Lower lobe of right lung (tissue), 2 donors: ENCODE results near the gene SRPK2. TPM values are rescaled to one million over a fixed set of nuclear protein-coding genes. Genes with fewer than 3 reads are reported as not detected.

ENCODE experiments used
- ATAC-seq, 2 donors: fragments of 200-7000 bp; cut with Tn5 transposase; one replicate each; pipeline ENCODE4 v1.9.1; 2020 to 2022; ENCODE audit warnings: mild to moderate bottlenecking in 2 of 2, moderate library complexity in 2 of 2
- DNase-seq: peaks from one replicate; pipeline ENCODE4 v3.0.0-alpha.2; 2020
- H3K27ac ChIP-seq: fragments of 200-600 bp; one replicate; pipeline ENCODE4 v1.8.0; 2022
- H3K27me3 ChIP-seq: fragments of 200-600 bp; one replicate; pipeline ENCODE4 v1.8.0; 2022; ENCODE audit warnings: low read depth
- H3K36me3 ChIP-seq: fragments of 200-600 bp; one replicate; pipeline ENCODE4 v1.8.0; 2022; ENCODE audit warnings: mild to moderate bottlenecking
- H3K4me1 ChIP-seq: fragments of 200-600 bp; one replicate; pipeline ENCODE4 v1.8.0; 2022
- H3K4me3 ChIP-seq: fragments of 200-600 bp; one replicate; pipeline ENCODE4 v1.8.0; 2022; ENCODE audit warnings: mild to moderate bottlenecking
- H3K9me3 ChIP-seq: fragments of 200-600 bp; one replicate; pipeline ENCODE4 v1.8.0; 2022
- intact Hi-C: fragments of 100-400 bp; cut with DNase I; formaldehyde crosslinking; loops from one replicate; pipeline ENCODE4 v1.11.0; 2022
- total RNA-seq: library from RNA; stranded (reverse); fragmentation: NEBNext Ultra II Directional; extraction: Animal tissue kit (Norgen Biotek cat#: 25700); gene quantifications from one replicate; pipeline ENCODE4 v1.2.1, GENCODE V29; 2021
- TF ChIP-seq, protein P1 (sequence below): fragments of 200-600 bp; IDR thresholded peaks from one replicate; pipeline ENCODE4 v1.8.0; 2022; ENCODE audit warnings: antibody characterized with exemption, mild to moderate bottlenecking
- donor health status: DM: no; HTN: yes; CAD: no; lungs with severe emphysema.

The SRPK2 gene
- total RNA-seq, 1 donor from 2014 or later = 43.2 TPM

GRCh38 chr7:105204953-105205352 is 183.8 kb downstream of the SRPK2 start:
- intact Hi-C loops = no loop called here
- peaks cover 12% of the 10 kb centered on the region for H3K36me3 ChIP-seq

DNA sequence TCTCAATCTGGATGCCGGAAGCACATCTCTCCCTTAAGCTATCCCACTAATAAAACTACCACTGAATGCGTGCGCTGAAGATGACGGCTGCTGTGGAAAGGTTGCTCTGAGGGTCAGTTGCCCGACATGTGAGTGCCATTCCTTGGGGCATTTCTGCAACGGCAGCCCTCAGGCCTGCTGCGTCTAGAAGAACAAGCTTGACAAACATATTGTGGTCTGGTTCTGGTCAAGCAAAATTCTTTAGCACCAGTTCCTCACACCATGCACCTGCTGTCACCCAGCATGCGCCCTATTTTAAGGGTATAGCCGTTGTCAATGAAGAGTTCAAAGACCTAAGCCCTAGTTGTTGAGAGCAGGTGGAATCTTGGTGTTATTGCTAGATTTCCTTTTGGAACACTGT is 184.2 kb downstream of the SRPK2 start:
- DNase-seq = no peak
- Histone ChIP-seq H3K27me3 (no peaks in the 10 kb centered on the region), H3K27ac (no peak overlapping the region), H3K4me1 (peaks cover 5% of the 10 kb centered on the region), H3K9me3 (no peaks in the 10 kb centered on the region), H3K4me3 (no peak overlapping the region), H3K36me3 (peaks cover 12% of the 10 kb centered on the region)
- ATAC-seq = no peak
- TF ChIP-seq, protein P1, sequence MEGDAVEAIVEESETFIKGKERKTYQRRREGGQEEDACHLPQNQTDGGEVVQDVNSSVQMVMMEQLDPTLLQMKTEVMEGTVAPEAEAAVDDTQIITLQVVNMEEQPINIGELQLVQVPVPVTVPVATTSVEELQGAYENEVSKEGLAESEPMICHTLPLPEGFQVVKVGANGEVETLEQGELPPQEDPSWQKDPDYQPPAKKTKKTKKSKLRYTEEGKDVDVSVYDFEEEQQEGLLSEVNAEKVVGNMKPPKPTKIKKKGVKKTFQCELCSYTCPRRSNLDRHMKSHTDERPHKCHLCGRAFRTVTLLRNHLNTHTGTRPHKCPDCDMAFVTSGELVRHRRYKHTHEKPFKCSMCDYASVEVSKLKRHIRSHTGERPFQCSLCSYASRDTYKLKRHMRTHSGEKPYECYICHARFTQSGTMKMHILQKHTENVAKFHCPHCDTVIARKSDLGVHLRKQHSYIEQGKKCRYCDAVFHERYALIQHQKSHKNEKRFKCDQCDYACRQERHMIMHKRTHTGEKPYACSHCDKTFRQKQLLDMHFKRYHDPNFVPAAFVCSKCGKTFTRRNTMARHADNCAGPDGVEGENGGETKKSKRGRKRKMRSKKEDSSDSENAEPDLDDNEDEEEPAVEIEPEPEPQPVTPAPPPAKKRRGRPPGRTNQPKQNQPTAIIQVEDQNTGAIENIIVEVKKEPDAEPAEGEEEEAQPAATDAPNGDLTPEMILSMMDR = no peak
- intact Hi-C loops = no loop called here

More at GRCh38 chr7:105204953-105205352, 183.8 kb downstream of the SRPK2 start:
- ATAC-seq (no peak), DNase-seq (no peak)
- Histone ChIP-seq H3K4me1 (peaks cover 6% of the 10 kb centered on the region), H3K4me3 (no peak overlapping the region), H3K27ac (no peak overlapping the region), H3K27me3 (no peaks in the 10 kb centered on the region), H3K9me3 (no peaks in the 10 kb centered on the region)
- TF ChIP-seq, protein P1 = no peak

- Histone ChIP-seq H3K27me3 (no peaks in the 10 kb centered on the region), H3K4me3 (no peak overlapping the region), H3K4me1 (no peaks in the 10 kb centered on the region), H3K9me3 (no peaks in the 10 kb centered on the region), H3K27ac (no peak overlapping the region), H3K36me3 (peaks cover 16% of the 10 kb centered on the region)
- DNase-seq (no peak), ATAC-seq (no peak)
- TF ChIP-seq, protein P1 = no peak
- intact Hi-C loops = no loop called here
Observed at GRCh38 chr7:105202616-105203015, 186.1 kb downstream of the SRPK2 start.

DNA sequence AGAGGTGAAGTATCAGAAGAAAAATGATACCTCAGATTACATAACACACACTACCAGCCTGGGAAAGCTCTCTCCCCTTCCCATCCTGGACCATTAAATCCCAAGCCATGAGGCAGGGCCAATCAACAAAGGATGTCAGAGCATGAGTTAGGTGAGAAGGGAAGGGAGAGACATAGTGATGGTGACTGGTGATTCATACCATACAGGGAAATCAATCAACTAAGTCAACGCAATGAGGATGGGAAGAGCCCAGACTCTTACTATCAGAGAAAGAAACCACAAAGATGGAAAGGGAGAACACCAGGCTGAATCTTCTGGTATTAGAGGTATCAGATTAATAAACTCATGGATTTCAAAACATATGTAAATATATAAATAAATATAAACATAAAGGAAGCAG is 189.3 kb downstream of the SRPK2 start:
- no peak overlapping the region for H3K4me3 ChIP-seq
- no peaks in the 10 kb centered on the region for H3K27me3 ChIP-seq
- H3K36me3 ChIP-seq = peaks cover 17% of the 10 kb centered on the region
- intact Hi-C loops = no loop called here
- H3K9me3 ChIP-seq = no peaks in the 10 kb centered on the region
- H3K4me1 ChIP-seq = no peaks in the 10 kb centered on the region
- TF ChIP-seq, protein P1 = no peak
- DNase-seq (no peak), ATAC-seq (no peak)
- no peak overlapping the region for H3K27ac ChIP-seq

DNA sequence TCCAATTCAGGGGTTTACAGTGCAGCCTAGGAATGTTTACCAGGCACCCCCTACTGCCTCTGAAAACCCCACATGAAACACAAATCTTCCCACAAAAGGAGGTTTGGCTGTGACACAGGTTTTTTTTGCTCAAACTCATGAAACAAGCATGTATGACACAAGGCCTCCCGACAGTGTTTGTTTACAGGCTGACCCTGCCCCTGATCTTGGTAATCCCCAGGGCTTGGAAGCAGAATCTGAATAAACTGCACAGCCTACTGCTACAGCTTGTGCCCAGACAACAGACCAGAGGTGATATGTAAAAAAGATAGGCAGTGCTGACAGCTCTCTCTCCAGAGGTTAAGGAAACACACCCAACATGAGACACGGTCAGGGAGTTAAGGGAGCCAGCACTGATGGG is 190.5 kb downstream of the SRPK2 start:
- Histone ChIP-seq H3K27ac (no peak overlapping the region), H3K4me1 (no peaks in the 10 kb centered on the region), H3K9me3 (no peaks in the 10 kb centered on the region), H3K27me3 (no peaks in the 10 kb centered on the region), H3K36me3 (peaks cover 16% of the 10 kb centered on the region), H3K4me3 (no peak overlapping the region)
- intact Hi-C loops = no loop called here
- DNase-seq (no peak), ATAC-seq (peak in 1 of 2 donors; percentile 26)
- TF ChIP-seq, protein P1 = no peak

- DNase-seq (no peak), ATAC-seq (no peak)
- TF ChIP-seq, protein P1 = no peak
- Histone ChIP-seq H3K27ac (no peak overlapping the region), H3K27me3 (no peaks in the 10 kb centered on the region), H3K4me3 (no peak overlapping the region), H3K9me3 (no peaks in the 10 kb centered on the region), H3K36me3 (peaks cover 5% of the 10 kb centered on the region), H3K4me1 (no peaks in the 10 kb centered on the region)
- intact Hi-C loops = no loop called here
Observed at GRCh38 chr7:105196473-105196872, 192.2 kb downstream of the SRPK2 start.
